Activated gamma-delta T cell (primary cell): ENCODE data around the gene DLEC1.
"Not testable (repeated sequence)": the region's sequence is repeated elsewhere in the genome, so short reads cannot be mapped to it uniquely, and the experiment has no call there.

Experiments used
- DNase-seq: peaks from one replicate; lab custom pipeline; 2025; lab: John Stamatoyannopoulos, UW

The DLEC1 gene

DNA sequence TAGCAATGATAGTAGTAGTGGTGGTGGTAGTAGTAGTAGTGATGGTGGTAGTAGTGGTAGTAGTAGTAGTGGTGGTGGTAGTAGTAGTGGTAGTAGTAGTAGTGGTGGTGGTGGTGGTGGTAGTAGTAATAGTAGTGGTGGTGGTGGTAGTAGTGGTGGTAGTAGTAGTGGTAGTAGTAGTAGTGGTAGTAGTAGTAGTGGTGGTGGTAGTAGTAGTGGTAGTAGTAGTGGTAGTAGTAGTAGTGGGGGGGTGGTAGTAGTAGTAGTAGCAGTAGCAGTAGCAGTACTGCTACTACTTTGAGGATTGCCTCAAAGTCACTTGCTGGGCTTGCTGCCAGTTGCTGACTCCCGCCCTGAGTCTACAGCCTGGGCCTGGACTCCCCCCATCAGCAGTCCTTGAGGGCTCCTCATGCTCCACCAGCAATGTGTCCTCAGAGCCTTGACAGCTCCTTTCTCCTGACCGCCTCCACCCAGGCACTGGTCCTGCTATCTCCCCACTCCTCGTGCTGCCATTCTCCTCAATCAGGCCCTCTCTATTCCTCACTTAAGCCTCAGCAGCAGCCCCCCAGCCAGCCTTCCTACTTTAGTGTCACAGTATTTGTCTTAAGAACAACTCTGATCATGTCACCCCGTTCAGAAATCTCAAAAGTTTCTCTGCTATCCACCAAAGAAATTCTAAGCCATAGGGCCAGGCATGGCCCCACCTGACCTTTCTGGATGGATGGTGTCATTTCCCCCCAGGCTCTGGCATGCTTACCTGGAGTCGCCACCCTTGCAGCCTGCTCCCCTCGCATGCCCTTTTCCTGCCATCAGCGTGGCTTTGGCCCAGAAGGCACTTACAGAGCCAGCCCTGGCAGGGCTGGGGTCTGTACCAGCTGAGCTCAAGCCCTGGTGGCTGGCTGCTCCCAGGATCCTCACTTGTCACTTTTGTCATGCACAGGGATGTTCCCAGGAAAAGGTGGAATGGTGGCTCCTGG lies 45.6 kb downstream of the DLEC1 start:
- DNase-seq: no peak

DNA sequence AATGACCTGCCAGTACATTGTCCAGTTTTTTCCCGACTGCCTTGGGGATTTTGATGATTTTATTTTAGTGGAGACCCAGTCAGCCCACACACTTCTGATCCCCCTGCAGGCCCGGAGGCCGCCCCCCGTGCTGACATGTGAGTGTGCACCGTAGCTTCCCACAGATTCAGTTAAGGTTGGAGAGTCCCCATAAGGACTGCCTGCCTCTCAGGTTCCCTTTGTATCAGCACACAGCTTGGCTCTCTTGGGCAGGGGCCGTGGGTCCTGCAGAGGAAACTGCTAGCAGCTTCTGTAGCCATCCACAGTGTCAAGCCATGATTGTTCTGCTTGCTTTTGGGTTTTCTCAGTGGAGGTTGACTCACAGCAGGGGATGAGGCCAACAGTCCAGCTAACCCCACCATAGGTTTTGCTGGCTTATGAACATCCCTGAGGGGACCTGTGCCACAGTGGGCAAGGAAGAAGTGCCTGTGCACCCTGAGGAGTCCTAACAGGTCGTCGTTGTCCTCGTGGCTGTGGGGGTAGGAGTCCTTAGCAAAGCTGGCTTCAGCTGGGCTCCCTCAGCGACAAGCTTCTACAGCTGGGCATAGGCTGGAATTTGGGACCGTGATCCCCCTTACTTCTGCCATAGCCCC lies 46.4 kb downstream of the DLEC1 start:
- no peak for DNase-seq

DNA sequence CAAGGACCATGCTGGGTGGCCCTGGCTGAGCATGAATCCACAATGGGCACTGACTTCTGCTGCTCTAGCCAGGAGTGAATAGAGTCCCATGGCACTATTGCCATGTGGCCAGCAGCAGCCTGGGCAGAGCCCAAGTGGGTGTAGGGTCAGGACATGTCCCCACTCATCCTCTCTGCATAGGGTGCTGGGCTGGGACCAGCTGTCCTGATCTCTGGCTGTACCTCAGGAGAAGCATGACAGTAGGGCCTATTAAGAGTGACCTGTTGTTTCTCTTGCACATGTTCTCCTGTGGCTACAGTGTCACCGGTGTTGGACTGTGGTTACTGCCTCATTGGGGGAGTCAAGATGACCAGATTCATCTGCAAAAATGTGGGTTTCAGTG lies 46.9 kb downstream of the DLEC1 start:
- no peak for DNase-seq

DNA sequence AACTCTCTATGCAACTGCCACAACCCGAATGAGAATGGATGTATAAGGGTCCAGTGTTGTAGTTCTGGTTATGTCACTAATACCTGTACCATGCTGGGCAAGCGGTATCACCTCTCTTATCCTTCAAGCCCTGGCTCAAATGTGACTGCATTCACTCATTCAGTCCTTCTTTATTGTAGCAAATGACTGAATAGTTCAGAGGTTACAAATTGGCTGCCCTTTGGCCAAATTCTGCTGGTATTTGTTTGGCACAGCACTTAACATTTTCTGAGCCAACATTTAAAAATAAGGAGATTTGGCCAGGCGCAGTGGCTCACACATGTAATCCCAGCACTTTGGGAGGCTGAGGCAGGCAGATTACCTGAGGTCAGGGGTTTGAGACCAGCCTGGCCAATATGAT lies 47.5 kb downstream of the DLEC1 start:
- no peak for DNase-seq

DNA sequence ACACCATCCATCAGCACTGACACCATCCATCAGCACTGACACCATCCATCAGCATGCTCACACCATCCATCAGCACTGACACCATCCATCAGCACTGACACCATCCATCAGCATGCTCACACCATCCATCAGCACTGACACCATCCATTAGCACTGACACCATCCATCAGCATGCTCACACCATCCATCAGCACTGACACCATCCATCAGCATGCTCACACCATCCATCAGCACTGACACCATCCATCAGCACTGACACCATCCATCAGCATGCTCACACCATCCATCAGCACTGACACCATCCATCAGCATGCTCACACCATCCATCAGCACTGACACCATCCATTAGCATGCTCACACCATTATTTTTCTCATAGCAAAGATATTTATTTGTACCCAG lies 48.3 kb downstream of the DLEC1 start:
- not testable (repeated sequence) for DNase-seq

DNA sequence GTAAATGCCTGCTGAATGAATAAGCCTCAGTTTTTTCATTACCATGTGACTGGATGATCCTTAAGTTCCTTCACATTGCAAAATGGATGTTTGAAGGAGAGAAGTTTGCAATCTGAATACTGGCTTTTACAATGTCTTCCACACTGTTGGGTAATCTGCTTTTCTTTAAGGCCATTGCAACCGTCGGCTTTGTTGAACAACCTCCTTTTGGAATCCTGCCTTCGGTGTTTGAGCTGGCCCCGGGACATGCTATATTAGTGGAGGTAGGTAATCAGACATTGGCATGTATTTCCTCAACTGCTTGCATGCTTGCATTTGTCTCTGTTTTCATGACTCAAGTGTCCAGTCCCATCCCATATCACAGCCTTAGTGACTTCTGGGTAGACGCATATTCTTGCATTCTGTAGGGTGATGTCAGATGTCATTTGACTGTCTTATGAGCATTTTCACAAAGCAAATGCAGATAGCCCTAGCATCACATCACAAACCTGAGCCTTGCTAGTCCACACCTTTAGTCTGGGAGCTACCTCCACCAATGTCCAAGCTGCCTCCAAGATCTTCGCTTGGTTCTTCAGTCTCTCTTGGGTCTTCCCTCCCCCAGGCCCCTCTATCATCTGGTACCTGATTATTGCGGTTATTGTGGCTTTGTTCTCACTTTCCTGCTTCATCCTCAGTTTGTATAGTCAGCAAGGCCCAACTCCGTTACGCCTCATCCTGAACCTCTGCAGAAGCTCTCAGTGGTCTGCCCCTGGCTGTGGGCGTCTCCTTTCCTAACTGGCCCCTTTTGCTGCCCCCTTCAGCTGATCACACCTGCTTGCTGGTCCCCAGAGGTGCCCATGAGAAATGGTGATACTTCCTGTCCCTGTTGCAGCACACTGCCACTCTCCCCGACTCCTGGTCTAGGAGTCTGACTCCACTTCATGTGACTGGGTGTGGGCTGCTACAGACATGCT lies 49.4 kb downstream of the DLEC1 start:
- DNase-seq: no peak

DNA sequence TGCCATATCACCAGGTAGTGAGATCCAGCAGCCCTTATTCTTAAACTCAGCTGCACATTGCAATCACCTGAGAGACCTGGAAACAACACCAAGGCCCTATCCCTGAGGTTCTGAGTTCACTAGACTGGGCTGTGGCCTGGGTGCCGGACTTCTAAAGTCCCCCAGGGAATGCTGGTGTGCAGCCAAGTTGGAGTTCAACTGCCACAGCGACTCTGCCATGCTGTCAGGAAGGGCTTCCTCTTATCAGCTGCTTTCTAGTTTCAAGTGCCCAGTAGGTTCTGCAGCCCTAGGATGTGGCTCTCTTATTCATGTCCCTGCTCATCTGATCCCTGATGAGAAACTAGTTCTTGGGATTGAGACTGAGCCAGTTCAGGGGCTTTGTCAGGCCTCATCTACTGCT lies 50.2 kb downstream of the DLEC1 start:
- DNase-seq: no peak

DNA sequence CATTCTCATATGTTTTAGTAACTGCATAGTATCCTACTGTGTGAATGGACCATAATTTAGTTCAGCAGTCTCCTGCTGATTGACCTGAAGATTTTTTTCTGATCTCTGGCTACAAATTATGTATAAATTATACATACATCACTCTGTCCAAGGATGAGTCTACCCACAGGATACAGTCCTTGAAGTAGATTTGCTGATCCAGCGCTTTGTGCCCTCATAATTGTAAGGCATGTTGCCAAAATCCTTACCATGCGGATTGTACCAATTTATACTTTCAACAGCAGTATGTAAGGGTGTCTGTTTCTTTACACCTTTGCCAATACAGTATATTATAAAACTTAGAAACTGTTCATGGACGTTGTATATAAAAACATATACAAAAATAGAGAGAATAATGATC lies 51.4 kb downstream of the DLEC1 start:
- DNase-seq: no peak

DNA sequence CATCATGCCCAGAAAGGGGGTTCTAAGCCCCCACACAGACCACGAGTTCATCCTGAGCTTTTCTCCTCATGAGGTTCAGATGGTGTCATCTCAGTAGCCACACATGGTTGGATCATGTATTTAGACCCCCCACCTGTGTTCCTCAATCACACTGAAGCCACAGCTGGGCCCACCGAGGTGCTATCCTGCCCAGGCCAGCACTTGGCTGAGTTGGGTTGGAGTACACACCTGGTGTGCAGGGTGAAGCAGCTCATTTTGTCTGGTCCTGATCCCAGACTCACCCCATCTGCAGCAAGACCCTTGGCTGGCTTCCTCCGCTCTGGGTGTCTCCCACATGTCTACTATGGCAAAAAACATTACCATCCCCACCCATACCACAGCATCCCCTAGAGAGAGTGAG lies 56.0 kb downstream of the DLEC1 start:
- DNase-seq: no peak

DNA sequence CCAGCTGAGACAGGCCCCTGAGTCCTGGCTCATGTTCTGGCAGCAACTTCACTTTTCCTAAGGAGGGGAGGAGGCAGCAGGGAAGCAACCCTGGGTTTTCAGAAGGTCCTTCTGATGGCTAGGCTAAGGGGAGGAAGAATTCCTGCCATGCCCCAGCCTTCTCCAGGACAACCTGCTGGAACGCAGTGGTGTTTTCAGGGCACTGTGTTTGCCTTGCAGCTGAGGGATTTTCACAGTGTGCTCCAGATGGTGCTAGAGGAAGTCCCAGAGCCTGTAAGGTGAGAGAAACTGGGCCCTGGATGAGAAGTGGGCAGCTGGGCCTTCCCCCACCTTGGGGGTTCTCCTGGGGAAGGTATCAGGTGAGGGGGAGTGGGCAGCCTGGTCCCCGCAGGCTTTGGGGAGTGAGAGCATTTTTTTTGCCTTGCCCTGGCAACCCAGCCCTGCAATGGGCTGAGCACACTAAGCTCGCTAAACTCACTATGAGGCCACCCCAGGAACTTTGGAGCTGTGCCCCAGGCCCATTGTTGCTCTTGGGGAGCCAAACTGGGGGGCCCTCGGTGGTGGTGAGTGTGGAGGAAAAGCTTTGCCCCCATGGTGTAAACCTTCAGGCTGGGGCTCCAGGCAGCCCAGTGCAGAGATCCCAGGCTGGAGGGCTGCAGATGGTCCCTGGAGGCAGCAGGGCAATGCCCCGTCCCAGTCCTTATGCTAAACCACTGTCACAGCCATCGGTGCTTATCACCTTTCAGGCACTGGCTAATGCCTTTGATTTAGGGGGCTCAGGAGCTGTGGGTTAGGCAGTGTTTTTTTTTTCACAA lies 56.9 kb downstream of the DLEC1 start:
- no peak for DNase-seq

DNA sequence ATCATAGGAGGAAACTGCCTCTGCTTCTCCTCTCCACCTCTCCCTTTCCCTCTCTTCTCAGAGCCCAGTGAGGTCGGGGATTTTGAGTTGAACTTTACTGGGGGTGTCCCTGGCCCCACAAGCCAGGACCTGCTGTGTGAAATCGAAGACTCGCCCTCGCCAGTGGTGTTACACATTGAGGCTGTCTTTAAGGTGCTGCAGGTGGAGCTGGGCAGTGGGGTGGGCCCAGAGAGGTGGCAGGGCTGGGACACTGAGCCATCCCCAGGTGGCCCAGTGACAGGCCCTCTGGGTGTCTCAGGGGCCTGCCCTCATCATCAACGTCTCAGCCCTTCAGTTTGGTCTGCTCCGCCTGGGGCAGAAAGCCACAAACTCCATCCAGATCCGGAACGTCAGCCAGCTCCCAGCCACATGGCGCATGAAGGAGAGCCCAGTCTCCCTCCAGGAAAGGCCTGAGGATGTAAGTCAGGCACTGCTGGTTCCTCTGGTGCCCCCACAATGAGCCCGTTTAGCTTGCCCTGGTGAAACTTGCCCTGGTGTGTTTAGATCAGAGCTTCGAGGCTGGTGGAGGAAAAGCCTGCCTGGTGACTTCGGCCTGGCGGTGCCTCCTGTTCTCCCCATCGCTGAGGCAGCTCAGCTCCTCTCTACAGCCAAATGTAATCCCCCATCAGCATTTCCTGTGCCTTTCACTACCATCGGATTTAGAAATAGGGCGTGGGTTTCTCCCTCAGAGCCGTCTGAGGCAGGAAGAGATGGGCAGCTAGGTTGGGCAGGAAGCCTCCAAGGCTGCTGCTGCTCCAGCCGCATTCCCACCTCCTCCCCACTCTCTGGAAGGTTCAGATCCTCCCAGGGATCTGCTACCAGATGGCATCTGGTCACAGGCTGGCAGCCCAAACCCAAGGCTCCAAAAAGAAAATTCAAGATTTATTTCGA lies 58.7 kb downstream of the DLEC1 start:
- no peak for DNase-seq

DNA sequence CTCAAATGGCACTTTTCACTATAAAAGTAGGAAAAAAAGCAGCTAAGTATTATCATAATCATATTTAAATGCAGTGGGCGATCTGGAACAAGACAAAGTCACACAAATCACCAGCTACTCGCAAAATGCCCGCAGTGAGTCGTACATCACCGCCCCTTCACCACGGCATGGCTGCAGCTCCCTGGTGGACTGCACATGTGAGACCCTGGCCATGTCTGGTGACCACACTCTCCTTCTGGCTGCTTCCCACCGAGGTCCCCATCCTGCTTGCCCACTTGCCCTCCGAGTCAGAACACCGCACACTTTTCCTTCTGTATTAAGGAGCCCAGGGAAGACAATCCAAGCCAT lies 59.3 kb downstream of the DLEC1 start:
- DNase-seq: no peak

DNA sequence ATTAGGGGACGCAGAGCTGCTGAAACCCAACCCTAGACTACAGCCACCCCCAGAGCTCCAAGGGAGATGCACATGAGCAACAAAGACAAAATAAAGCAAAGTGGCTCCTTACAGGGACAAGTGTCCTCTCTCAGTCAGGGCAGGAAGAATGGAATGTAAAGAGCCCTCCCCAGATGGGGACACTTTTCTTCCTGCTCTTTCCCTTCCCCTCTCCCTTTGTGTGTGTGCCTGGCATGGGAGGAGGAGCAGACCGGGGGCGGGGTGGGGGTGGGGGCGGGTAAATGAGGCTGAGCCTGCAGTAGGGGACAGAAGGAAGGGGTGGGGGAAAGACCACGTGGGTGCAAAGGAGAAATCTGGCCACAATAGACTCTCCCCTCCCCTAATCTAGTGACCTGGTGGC lies 60.5 kb downstream of the DLEC1 start:
- DNase-seq: no peak

DNA sequence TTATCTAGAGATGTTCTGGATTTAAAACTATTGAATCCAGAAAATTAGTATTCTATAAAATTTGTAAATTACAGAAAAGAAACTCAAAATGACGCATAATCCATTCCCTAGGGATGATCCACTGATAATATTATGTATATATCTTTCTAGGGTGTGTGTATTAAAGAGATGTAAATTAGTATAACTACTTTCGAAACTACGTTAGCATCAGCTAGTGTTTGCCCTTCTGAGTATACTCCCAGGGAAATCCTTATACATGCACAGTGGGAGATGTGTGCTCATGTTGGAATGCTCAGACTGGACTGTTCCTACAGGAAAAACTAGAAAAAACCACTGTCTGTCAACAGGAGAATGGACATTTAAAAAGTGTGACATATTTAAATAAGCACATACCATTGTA lies 61.5 kb downstream of the DLEC1 start:
- no peak for DNase-seq

DNA sequence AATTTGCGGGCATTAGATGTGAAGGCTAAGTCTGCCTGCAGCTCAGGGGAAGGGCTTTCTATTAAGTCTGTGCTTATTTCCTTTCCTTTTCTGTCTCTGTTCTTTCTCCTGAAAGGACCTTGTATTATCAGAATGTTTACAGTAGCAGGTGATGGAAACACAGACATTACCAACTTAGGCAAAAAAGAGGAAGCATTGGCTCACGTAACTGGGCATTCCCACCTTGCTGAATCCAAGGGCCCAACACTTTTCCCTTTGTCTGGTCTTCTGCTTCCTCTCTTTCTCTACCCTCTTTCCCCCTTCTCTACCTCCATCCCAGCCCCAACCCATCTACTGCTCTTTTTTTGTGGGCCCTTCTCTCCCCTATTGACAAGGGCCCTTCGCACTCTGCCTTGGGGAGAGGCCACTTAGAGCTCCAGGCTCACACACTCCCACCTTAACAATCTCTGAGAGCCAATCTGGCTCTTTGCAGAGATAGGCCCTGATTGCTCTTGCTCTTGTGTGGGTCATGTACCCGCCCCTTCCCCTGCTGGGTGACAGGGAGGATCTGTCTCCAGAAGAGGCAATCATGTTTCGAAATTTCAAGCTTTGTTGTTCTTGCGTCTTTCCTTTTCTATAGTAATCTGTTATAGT lies 62.9 kb downstream of the DLEC1 start:
- no peak for DNase-seq

DNA sequence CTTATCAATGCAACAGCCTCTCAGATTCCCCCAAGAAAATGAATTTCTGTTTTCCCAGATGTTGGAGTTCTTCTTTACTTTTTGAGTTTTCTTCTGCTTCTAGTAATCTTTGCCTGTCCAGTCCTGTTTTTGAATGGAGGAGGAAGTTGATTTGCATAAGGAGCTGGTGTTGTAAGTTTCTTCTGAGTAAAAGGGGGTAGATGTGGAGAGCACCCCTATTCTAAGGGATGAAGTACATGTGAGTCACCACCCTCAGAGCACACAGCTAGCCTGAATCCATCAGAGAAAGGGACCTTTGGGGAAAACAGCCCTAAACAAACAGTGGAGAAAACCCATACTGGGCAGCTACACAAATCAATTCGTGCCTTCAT lies 63.4 kb downstream of the DLEC1 start:
- DNase-seq: no peak

DNA sequence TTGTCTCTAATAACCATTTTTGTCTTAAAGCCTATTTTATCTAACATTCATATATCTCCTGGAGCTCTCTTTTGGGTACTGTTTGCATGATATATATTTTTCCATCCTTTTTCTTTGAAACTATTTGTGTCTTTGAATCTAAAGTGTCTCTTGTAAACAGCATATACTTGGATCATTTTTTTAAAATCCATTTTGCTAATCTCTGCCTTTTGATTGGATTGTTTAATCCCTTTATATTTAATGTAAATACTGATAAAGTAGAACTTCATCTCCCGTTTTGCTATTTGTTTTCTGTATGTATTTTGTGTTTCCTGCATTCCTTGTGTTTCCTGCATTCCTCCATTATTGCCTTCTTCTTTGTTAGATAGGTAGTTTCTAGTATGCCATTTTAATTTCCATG lies 66.5 kb downstream of the DLEC1 start:
- DNase-seq: no peak

DNA sequence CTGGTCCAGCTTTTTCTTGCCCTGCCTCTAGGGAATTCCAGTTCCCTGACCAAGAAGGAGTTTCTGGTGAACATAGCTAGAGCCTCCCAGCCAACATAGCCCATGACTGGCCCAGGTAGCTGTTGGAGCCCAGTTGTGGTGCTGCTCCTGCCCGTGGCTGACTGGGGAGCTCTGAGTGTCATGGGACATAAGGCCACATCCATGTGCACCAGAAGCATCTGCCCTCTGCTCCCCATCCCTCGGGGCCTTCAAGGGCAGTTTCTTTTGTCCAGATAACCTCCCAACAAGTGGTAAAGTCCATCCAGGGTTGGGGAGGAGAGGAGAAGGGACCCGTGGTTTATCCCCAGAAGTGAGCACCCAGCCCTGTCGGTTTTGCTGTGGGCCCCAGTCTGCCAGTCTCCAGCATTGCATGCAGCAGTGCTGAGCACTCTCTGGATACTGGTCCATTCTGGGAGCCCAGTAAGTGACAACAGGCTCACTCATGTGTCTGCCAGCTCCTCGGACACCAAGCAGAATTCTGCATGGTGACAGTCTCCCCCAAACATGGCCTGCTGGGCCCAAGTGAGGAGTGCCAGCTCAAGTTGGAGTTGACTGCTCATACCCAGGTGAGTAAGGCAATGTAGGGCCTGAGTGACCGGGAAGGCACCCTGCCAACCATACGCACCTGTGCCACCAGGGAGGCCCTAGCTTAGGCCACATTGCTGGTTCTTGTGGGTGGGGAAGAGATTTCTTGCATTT lies 69.1 kb downstream of the DLEC1 start:
- DNase-seq: no peak
